Glomerular endothelial cell (primary cell): ENCODE results near the gene FGD1. TPM values are rescaled to one million over a fixed set of nuclear protein-coding genes. Genes with fewer than 3 reads are reported as not detected.

ENCODE experiments used
- DNase-seq: peaks from one replicate; pipeline ENCODE4 v3.0.0-alpha.2; 2011; ENCODE audit warnings: low read depth, low spot score; ENCODE audit errors: extremely low read depth
- total RNA-seq: library from RNA; depleted of rRNA; stranded (reverse); fragments of >200 nt; gene quantifications from 2 replicates; pipeline ENCODE4 v1.2.3, GENCODE V29; 2015

The FGD1 gene
- total RNA-seq, 1 donor from 2014 or later = 12.5 TPM

DNA sequence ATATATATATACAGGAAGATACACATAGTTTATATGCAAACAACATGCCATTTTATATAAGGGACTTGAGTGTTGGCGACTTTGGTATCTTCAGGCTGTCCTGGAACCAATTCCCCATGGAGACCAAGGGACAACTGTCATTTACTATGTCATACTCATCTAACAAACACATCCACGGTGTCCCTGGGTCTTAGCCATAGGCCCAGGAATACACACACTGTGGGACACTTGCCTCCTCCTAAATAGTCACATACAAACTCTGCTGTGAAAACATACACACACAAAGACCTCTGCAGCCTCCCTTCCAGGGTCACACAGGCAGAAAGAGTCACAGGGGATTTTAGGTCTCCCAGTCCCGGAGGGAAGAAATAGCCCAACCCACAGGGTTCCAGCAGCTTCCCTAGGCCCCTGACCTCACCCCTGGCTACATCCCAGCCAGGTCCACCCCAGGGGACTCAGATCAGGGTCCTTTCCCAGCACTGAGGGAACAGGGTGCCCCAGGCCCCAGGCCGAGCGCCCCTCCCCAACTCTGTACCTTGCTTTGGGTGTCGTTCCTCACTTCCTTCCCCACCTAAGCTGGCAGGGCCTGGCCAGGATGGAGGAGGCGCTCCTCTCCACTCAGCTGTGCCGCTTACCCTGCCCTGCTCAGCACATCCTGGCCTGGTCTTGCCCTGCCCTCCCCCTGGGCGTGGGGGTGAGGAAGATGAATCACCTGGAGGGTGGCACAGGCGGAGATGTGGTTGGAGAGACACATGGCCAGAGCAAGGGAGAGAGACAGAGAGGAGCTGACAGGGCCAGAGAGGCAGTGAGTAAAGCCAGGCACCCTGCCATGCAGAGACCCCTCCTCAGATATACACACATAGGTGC lies 21.8 kb downstream of the FGD1 start:
- DNase-seq = no peak

DNA sequence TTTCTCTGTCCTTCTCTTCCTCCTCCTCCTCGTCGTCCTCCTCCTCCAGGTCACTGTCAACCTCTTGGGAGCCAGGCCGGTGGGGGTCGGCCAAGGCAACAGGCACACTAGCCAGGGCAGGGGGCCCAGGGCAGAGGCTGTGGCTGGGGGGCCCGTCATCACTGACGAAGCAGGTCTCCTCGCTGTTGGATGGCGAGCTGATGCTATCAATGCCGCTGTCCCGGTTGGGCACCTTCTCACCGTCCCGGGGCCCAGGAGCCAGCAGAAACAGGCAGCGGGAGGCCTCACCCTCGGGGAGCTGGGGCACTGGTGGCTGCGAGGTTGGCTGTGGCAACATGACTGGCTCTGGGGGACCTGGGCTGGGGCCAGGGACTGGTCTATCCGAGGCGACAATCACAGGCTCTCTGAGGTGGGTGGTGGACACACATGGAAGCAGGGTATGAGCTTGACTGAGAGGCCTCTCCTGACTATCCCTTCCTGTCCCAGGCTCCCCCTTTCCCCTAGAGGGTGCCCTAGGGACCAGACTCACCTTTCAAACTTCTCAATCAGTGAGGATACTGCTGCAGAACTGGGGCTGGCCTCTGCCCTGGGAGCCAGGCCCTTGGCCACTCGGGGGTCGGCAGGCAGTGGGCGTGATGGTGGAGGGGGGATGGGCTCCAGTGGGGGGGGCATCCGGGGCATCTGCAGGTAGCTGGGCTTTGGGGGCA lies 25.8 kb downstream of the FGD1 start:
- DNase-seq = no peak

DNA sequence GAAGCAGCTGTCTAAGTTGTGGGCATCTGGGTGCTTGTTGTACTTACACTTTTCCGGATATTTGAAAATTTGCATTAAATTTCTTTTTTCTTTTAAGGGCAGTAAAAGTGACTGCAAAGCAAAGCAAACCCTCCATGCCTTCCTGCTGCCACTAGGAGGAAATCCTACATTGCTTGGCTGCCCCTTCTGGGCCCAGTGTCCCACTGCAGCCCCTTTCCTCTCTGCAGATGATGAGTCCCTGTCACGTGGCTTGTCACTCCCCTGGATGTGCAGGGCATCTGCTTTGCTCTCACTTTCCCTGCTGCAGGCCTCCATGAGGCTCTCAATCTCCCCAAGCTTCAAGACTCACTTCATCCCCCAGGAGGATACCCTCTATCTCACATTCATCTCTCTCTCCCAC lies 43.1 kb downstream of the FGD1 start:
- no peak for DNase-seq

DNA sequence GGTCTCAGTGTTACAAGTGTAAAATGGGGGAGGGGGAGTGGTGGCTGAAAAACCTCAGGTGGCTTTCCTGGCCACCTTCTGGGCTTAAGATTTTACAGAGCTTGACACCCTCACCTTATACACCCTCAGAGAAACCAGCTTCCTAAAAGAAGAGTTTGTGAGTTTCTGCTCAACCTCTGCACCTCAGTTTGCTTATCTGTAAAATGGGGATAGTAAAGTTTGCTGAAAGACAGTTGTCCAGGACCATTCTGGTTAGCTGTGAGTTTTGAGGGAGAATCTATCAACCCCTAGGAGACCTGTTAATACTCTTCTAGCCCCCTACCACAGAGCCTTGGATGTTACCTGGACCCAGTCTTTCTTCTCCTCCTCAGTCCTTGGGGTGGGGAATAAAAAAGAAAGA lies 46.1 kb downstream of the FGD1 start:
- no peak for DNase-seq

DNA sequence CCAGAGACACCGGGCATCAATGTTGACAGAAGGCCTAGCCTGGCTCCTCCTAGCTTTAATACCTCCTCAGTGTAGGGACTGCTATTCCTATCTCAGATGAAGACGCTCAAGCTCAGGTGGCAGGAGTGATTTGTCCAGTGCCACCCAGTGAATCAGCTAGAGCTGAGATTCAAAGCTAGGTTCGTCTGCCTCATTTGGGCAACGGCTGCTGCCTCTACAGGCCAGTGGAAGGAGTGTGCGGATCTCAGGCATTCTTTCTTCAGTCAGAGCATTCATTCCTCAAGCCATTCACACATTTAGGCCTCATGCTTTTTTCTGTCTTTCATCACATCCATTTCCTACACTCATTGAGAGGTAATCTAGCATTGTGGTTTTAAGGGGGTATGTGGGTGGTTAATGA lies 48.6 kb downstream of the FGD1 start:
- DNase-seq = no peak

DNA sequence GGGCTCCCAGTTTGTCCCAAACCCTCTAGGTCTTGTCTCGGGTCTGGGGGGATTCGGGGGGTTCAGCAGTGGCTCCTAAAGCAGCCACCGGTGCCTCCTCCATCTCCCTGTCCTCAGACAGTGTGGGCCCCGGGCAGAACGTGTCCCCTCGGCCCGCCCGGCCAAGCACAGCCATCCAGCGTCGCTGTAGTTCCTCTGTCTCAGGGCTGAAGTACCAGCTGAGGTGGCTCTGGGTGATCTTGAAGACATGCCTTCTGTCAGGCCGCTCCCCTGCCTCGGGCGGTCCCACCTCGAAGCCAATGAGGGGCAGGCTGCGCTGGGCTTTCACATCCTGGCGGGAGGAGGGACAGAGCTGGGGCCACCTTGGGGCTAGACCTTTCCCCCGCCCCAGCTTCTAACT lies 50.0 kb downstream of the FGD1 start:
- DNase-seq = no peak

DNA sequence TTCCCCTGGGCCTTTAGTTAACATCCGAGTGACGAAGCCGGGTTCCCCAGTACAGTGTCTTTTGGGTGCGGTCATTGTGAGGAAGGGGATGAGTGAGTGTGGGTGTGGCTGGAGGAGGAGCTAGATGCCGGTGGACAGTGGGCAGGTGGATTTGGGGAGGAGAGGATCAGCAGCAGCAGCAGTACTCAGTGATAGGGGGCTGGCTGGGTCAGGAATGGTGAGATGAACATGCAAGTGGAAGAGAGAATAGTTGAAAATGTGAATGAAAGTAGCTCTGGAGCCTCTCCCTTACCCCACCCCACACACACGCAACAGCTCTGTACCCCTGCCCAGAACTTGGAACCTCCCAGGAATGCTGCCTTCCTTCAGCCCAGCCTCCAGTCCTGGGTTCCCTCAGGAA lies 51.3 kb downstream of the FGD1 start:
- DNase-seq = no peak

DNA sequence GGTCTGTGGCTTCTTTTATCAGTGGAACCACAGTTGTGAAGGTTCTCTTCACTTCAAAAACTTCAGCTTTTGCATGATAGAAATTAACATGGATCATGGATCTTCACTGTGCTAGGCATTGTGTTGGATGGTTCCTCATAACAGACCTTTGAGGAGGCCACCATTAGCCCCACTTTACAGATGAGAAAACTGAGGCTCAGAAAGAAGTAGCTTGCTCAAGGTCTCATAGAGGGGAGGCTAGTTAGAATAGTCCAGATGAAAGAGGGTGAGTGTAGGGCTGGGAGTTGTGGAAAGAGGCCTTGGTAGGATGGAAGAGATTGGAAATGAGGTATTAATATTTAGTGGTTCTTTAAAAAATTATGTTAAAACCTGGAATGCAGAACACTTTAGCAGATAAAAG lies 53.2 kb downstream of the FGD1 start:
- no peak for DNase-seq

DNA sequence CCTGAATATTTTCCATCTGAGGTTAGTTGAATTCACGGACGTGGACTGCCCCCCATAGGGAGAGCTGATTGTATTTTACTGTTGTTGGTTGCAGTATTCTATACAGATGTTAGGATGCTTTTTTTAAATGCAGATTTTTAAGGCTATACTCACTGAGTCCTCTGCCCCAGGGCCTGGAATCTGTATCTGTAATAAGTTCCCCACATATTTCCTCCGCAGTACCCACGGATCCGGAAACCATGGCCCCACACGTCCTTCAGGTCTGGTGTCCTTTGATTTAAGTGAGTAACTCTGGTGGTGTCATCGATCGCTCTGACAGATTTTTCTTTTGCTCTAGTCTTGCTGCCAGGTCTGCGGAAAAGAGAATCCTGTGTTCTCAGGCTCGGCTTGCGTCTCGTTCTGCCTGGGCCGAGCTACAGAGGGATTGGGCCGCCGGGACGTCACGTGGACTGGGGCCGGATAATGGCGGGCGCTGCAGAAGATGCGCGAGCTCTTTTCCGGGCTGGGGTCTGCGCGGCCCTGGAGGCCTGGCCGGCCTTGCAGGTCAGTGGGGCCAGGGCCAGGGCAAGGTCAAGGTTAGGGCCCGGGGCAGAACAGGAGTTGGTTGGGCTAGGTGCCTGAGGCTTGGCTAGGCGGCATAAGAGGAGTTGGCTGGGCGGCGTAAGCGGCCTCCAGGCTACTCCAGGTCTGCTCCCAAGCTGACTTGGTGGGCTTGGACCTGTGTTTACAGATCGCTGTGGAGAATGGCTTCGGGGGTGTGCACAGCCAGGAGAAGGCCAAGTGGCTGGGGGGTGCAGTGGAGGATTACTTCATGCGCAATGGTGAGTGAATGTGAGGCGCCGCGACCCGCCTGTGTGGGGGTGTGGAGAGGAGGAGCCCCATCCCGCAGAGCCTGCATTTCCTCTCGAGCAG lies 55.8 kb downstream of the FGD1 start, which contains the start of gene TSR2:
TSS of gene TSR2 (plus strand) at position 445 of the 912 bp plus-strand sequence. CDS start at position 463, 18 bp downstream.
- DNase-seq = peak; percentile 62

DNA sequence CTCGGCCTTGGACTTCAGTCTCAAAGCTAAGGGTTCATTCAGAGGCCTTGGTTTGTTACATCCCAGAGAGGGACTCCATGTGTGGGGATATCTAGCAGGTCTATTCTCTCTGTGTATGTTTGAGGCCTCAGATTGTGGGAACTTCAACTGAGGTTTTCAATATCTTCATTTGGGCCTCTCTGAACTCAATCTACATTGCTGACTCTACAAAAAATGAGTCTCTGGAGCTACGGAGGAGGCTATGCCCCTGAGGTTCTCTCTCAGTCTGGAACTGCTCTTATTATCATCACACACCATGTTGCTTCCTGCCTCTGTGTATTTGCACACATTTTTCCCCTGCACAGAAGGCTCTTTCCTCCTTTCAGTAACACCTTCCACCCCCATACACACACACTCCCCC lies 60.9 kb downstream of the FGD1 start:
- no peak for DNase-seq

DNA sequence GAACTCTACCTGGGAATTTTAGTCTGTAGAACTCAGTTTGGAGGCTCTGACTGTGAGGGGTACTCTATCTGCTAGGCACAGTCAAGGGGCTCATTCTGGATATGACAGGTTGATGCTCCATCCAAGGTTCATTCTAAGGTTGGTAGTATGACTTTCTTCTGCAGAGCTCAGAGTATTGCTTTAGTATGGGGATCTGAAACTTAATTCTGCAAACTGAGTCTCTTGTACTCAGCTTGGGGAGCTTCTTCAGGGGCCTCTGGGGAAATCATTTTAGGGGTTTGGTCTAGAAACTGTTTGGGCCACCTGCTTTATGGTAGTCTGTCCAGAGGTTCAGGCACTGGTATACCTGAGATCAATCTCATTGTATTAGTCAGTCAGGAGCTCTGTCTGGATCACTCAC lies 65.5 kb downstream of the FGD1 start:
- no peak for DNase-seq

DNA sequence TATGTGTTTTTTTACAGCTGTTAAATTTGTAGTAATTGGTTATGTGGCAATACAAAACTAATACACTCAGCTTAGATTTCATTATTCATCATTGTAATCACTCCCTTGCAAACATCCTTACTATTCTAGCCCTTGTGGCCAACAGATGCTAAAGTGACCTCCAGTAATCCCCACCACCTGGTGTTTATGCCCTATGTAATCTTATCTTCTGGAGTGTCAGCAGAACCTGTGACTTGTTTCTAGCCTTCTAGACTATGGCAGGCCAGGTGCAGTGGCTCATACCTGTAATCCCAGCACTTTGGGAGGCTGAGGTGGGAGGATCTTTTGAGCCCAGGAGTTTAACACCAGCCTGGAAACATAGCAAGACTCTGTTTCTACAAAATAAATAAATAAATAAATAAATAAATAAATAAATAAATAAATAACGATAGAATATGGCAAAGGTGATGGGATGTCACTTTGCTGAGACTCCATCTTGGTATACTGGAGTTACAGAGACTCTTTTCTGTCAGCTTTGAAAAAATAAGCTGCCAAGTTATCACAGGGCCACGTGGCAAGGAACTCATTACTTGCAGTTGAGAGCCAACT lies 68.1 kb downstream of the FGD1 start:
- no peak for DNase-seq

DNA sequence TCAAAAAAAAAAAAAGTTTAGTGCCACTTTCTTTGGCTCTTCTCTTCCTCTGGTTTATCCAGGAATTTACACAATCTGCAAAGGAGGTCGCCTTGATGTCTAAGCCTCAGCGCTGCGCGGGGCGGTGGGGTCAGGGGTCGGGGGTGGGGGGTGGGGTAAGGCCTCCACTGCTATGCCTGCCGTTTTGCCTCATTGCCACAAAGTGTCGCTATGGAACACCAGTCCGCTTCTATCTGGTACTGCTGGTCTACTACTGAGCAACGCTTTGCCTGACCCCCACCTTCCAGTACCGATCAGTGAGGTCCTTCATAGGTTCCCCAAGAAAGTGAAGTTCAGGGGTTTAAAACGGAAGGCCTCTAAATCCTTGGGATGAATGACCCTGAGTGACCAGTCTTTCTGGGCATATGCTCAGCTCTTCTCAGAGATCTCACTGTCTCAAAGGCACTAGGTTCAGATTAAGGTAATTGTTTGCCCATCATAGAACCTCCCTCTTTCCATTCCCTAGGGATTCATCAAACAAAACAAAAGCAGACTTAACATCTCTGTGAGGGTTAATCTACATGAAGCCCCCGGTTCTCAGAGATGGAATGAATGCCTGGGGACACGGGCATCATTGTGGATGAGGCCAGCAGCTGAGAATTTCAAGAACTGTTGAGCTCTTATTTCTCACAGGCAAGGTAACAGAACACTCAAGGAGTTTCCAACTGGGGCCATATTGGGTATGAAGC lies 72.7 kb downstream of the FGD1 start:
- no peak for DNase-seq

DNA sequence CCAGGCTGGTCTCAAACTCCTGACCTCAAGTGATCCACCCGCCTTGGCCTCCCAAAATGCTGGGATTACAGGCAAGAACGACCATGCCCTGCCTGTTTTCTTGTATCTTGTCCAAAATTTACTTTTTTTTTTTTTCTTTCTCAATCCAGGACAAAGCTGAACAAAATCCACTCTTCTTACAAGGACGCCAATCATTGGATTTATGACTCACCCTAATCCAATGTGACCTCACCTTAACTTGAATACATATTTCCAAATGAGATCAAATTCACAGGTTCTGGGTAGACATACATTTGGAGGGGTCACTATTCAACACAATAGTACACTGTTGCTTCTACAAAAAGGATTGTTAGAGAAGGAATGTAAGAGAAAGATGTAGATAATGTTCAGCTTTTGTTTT lies 73.9 kb downstream of the FGD1 start:
- DNase-seq = no peak

DNA sequence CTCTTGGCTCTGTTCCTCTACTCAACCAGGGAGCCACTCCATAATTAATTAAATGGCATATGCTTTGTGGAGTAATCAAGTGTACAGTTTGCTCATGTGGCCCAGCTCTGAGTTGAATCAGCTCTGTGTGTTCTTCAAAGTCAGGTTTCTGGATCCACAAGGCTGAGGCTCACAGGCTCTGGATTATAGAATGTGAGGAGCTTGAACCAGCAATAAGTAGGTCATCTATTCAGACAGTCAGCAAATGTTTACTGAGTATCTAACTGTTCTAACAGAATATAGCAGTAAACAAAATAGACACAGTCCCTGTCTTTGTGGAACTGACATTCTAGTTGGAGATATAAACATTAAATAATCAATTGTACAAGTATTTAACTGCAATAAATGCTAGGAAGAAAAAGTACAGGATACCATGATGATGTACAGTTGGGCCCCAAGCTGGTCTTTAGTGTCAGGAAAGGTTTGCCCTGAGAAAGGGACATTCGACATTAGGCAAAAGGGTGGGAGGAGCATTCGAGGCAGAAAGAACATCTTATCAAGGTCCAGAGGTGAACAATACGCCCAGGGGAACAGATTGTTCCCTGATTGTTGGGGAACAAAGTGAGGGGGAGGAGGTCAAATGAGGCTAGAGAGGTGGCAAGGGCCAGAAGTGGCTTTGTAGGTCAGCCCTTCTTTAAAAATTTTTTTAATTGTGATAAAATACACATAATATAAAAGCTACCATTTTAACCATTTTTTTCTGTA lies 76.3 kb downstream of the FGD1 start:
- DNase-seq = no peak

DNA sequence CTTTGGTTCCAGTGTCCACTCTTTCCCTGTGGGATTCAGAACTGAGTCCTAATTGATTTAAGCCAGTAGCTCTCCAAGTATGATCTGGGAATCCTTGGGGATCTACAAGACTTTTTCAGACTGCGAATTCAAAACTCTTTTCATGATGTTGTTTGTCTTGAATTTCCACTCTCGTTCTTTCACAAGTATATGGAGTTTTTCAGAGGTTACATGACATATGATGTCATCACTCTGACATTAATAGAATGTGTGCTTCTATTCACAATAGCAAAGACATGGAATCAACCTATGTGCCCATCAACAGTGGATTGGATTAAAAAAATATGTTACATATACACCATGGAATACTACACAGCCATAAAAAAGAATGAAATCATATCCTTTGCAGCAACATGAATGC lies 79.1 kb downstream of the FGD1 start:
- no peak for DNase-seq

DNA sequence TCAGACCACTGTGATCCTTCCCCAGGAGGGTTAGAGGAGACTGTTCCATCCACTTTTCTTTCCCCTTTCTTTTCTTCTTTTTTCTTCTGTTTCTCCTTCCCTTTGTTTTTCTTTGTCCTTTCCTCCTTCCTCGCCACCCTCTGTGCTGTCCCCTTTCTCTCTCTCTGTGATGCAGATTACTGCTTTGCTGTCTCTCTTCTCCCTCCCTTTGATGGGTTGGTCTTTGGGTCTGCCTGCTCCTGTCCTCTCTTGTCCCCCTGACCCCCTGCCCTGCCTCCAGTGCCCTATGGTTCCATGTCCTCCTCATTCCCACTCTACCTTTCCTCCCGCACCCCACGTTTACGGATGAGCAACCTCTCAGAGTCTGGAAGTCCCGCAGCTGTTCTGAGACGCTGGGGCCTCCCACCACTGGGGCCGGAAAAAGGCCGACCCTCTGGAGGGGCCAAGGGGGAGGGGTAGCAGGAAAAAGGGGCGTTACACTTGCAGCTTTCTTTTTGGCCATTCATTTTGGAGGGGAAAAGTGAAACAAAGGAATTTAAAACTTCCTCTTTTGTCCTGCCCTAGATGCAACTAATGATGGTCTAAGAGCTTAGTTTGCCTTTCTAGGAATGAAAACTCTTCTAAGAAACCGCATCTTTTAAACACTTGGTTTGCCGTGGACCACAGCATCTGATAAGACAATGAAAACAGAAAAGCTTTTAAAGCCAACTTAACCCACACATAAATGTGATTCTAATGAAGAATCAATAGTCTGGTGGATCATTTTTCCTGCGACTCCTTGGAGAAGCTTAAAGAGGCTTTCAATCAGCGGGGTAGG lies 80.3 kb downstream of the FGD1 start:
- no peak for DNase-seq

DNA sequence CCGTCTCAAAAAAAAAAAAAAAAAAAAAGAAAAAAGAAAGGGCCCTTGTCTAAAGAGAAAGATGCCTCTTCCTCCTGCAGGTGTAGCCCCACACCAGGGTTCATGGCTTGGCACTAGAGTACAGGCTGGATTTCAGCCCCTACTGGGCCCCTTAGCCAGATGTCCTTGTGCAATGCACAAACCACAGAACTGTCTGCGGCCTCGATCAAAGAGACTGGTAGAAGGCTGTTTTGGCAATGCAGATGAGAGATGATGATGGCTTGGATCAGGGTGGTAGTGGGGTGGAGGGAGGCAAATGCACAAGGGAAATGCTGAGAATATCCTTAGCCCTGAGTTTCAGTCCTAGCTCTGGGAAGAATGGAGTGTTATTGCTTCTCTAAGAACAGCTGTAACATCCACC lies 82.3 kb downstream of the FGD1 start:
- no peak for DNase-seq

DNA sequence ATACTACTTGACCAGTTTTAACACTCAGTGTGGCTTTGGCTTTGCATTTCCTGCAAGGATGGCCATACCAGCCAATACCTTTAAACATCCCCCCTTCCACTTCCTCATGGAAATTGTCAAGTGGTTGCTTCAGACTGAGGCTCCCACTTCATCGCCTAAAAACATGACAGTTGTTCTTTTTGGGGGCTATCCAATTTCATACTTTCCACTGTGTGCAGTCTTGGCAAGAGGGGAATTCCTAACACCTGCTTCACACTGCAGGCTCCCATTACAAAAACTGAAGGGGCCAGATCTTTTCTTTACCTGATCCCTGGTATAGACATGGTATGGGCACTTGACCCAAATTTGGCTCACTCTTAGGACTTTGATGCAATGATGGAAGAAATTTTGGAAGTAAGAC lies 84.3 kb downstream of the FGD1 start:
- DNase-seq = no peak
